Measurements from ENCODE around the gene SCN7A.
"Not testable (repeated sequence)": the region's sequence is repeated elsewhere in the genome, so short reads cannot be mapped to it uniquely, and the experiment has no call there.

The SCN7A gene

DNA sequence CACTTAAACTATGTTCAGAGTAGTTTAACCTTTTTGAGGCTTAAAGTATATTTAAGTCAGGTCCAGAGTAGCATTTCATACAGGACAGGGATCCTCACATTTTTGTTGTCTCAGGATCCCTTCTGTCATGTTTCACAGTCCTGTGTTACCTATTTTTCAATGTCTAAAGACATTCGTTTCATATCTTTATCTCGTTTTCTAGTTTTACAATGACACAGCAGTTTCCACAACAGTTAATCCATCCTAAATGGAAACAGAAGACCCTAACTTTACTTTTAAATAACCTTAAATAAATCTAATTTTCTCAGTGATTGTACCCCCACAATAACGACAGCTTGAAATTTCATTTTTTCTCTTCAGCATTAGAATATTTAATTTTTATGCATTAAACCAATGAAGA lies 101.0 kb downstream of the SCN7A start:
- DNase-seq = no peak

DNA sequence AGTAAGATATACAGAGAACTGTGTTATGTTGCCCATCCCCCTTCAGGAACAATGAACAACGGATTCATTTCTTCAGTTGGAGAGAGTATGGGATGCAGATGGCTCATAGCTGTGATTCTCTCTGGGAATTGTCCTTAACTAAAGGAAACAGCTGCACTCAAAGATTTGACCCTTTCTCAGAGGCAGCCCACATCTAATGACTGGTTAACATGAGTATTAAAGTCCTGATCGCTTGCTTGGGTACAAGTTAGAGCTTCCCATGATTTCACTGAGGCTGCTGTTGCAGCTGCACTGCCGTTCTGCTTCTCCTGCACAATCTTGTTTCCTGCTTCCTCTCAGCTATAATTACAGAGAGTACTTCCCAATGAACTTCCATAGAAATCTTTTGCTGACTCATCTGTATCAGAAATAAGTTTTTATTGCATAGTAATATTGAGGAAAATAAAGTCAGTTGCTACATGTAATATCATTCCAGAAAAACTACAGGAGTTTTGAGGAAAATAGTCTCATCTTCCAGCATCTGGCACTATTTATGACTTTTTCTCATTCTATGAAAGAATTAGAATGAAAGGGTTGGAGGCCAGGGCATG lies 105.5 kb downstream of the SCN7A start:
- DNase-seq = no peak

DNA sequence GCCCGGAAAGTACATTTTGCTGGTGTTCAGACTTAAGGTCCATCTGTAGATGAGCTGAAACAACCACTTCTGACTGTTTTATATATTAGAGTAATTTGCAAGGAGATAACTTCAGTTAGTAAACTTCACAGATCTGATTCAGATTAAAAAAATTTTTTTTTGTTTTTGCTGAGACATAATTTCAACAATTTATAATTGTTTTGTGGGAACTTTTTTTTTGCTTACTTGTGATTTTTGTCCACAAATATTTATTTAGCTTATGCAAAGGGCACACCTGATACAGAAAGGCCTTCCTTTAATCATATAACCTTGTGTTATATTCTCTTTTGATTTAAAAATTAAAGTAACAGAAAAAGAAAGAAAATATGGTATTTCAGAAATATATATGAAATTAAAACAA lies 108.7 kb downstream of the SCN7A start:
- DNase-seq = no peak

DNA sequence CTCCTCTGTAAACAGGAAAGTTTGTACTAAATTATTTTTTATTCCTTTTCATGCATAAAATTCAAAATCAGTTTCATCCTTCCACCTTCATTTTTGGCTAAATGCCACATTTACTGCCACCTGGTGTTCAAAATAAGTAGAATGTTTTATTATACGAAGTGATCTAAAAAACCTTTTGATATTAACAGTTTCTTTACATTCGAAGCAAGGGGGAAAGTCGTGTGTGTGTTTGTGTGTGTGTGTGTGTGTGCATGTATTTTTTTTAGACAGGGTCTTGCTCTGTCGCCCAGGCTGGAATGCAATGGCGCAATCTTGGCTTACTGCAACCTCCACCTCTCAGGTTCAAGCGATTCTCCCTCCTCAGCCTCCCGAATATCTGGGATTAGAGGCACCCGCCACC lies 109.3 kb downstream of the SCN7A start:
- peak; percentile 41 for DNase-seq

DNA sequence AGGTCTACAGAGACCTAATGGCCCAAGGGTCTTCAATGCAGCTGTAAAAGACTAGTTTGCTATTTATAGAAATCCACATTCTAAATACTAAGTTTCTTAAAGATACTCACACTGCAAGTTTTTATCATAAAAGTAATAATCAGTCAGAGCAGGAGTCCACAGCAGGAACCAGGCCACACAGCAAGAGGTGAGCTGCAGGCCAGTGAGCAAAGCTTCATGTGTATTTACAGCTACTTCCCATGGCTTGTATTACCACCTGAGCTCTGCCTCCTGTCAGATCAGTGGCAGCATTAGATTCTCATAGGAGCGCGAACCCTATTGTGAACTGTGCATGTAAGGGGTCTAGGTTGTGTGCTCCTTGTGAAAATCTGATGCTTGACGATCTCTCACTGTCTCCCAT lies 111.6 kb downstream of the SCN7A start:
- DNase-seq = no peak

DNA sequence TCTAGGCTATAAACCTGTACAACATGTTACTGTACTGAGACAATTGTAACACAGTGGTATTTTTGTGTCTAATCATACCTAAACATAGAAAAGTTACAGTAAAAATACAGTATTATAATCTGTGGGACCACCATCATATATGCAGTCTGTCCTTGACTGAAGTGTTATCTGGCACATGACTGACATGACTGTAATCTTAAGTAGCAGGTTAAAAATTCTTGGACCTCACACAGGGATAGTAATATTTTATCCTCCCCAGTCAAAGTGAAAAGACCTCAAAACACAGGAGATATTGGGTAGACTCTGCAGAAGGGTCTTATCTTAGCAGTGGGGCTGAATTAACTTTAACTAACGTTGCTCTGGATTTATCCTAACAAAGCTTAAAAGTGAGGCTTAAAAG lies 113.4 kb downstream of the SCN7A start:
- no peak for DNase-seq

DNA sequence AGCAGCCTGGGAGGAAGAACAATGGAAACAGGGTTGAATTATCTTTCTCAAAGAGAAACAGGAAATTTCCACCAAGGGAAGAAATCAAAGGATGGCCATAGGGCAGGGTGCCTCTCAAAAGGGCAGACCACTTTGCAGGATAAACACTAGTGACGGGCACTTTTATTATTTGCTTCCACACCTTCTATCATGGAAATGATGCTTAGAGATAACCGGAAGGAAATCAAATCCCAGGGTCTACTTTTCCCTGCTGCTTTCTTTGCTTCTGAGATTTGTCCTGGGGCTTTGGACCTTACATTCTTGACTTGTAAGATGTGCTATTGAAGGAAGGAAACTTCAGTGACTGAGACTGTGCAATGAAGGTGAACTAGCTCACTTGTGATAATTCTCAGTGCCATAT lies 117.2 kb downstream of the SCN7A start:
- no peak for DNase-seq

DNA sequence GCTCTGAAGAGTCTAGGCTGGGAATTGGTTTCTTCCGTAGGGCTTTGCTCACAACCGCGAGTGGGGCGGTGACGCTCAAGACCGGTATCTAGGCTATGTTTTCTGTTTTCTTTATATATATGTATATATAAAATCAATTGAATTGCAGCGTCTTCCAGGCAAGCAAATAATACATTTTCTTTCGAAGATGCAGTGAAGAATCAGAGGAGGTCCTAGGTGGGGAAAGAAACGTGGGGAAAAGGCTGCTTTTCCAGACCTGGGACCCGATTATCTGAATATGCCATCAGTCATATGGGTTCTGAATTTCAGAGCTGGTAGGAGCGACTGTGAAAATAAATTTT lies 117.6 kb downstream of the SCN7A start:
- DNase-seq = no peak

DNA sequence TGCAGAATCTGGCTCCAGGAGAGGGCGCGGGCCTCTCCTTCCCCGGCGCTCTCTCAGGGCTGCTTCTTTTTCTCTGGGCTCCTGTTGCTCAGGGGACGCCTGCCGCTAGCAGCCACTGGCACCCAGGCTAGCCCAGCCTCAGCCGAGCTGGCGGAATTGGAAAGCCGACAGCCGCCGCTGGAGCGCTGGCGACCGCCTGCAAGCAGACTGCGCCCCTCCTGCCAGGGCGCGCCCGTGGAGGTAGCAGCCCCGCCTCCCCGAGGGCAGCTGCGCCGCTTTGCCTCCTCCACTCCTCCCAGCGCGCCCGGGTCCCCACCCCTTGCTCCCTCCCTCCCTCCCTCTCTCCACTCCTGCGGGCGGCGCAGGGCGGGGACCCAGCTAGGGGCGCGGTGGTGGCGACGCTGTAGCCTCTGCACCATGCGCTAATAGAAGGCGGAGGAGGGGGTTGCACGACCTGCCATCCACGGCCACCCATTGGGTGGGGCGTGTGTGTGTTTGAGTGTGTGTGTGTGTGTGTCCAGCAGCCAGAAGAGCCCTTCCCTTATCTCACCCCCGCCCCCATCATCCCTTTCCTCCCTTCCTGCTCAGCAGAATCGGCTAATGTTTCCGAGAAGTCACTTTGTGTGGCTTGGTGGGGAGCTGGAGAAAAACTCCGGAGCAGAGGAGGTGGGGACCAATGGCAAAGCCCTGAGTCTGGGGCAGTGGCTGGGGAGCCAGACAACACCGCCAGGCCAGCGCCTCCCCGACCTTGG lies 118.1 kb downstream of the SCN7A start, which contains the start of gene SCN9A:
SCN9A (minus strand) TSS at position 209 of the 752 bp plus-strand sequence. CDS start 64,188 bp downstream, outside the sequence.
- DNase-seq = peak; percentile 90

DNA sequence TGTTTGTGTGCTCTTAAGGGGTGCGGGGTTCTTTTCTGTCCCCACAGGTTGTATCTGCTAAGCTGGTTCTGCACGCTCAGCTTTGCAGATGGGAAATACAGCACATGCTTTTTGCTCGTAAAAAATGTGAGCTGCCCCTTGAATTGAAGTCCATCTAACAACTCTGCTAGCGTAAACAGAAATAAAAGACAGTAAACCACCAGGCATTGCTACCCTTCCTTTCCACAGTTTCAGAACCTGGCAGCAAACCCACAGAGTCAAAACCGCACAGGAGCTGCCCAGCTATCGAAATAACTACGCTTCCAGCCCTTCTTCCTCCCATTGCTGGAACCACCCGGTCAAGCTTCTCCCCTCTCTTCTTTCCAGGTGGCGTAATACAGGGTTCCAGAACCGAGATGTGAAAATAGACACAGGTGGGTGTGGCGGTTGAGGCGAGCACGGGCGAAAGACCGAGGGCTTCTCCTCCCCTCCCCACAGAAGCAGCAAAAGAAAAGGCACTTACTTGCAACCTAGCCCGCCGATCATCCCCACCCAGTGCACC lies 118.8 kb downstream of the SCN7A start:
- peak; percentile 56 for DNase-seq

DNA sequence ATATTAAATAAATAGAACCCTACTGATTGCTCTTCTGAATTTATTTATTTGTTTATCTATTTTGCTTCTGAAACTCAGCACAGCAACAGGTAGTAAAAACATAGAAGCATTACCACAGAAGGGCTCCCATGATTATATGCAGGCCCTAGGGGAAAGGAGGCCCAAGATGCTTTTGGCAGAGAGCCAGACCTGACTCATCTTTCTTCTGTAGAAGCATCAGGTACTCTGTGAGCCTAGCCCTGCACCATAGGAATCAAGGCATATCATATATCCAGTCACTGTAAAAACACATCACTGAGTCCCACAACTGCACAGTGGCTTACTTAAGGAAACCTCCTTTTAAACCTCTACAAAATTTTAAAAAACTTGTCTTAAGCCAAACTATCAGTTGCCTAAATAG lies 120.1 kb downstream of the SCN7A start:
- DNase-seq = peak; percentile 93

DNA sequence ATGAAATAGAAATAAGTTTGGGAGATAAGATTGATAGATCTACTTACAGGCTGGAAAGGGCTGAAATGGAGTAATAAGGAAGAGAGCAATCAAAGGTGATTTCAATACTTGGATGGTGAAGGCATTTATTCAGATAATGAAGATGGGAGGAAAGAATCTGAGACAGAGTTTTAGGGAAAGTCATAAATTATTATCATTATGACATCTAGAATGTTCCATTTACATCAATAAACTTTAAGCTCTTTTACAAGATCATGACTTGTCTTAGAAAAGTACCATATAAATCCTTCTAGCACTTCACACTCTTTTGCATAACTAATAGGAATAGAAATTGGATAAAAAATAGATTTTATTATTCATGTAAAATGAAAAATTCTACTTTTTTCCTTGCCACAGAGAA lies 120.5 kb downstream of the SCN7A start:
- no peak for DNase-seq

DNA sequence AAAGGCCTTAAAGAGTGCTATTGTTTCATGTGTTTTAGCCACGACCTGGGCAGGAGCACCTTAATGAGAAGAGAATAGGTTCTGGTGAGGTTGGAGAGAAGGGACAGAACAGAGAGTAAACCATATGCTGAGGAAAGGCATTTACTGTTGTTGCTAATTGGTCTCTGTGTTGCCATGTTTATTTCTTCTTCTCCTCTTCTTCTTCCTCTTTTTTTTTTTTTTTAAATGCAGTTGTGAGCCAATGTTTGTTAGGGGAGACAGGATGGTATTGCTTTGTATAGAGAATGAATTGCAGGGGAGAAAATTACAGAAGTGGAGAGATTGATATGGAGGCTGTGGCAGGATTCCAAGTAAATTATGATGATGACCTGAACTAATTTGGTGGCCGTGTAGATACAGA lies 120.9 kb downstream of the SCN7A start:
- DNase-seq = no peak

DNA sequence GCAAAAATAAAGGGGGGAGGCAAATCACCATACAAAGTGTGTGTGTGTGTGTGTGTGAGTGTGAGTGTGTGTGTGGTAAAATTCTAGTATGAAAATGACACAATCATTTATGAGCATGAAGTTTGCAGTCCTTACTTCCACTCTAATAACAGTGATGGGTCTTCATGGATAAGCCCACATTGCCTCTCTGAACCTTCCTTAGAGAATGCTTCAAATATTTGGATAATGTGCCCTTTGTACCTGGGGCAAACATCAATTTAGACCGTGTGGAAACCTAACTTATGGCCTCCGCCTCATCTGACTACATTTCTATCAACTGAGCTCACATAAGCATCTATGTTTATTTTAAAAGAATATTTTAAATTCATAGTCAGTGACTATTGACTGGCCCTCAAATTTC lies 122.0 kb downstream of the SCN7A start:
- DNase-seq = peak; percentile 89

DNA sequence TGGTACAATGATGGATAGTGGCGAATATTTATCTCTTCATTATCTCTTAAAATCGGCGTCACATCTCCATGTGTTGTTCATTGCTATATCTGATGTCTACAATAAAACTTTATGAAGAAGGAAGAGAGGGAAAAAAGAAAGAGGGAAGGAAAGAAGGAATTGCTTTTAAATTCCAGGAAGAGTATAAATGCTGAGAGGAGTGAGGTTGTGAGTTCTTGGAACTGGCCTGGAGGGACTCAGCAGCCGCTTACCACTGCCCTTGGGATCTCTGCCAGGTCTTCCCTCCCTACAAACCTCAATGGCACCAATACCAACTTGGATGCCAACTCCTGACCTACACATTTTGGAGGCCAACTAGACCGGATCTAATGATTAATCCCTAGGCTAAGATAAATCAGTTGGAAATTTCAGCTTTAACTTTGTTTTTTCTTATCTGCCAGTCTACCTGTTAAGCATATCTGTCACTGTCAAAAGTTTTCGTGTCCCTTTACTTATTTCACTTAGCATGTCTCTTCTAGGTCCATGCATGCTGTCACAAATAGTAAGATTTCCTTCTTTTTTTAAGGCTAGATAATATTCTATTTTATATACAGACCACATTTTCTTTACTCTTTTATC lies 128.1 kb downstream of the SCN7A start:
- peak; percentile 50 for DNase-seq

DNA sequence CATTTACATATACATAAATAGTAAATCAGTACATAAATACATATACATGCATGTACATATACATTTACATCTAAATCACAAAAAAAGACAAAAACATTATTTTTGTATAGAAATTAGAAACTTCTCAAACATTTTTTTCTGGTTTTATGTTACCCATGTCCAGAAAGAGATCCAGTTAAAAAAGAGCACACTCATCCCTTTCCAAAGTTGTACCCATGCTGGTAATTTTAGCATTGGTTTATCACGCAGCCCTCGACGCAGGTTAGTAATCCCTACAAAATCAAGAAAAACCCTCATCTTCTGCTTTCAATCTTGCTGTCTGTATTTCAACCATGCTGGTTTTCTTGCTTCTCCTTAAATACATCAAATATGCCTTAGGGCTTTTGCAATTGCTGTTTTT lies 128.8 kb downstream of the SCN7A start:
- DNase-seq = no peak

DNA sequence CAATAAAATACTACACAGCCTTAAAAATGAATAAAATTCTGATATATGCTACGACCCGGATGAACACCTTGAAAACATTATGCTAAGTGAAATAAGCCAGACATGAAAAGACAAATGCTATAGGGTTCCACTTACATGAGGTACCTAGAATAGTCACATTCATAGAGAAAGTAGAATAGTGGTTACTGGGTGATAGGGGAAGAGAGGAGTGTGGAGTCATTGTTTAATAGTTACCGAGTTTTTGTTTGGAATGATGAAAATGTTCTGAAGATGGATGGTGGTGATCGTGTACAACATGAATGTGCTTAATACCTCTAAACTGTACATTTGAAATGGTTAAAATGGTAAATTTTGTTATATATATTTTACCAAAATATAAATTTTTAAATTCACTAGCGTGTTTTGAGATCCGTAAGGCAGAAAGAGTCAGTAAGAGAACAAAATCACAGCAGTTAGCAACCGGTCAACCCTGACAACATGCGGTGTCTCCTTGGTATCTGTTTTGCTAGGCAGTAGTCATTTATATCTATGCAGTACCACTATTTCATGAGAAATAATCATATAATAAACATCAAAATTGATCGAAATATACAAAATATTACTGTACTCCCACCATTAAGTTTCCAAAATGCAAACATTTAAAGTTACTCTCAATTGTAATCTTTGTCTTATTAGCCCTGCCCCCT lies 129.4 kb downstream of the SCN7A start:
- no peak for DNase-seq

DNA sequence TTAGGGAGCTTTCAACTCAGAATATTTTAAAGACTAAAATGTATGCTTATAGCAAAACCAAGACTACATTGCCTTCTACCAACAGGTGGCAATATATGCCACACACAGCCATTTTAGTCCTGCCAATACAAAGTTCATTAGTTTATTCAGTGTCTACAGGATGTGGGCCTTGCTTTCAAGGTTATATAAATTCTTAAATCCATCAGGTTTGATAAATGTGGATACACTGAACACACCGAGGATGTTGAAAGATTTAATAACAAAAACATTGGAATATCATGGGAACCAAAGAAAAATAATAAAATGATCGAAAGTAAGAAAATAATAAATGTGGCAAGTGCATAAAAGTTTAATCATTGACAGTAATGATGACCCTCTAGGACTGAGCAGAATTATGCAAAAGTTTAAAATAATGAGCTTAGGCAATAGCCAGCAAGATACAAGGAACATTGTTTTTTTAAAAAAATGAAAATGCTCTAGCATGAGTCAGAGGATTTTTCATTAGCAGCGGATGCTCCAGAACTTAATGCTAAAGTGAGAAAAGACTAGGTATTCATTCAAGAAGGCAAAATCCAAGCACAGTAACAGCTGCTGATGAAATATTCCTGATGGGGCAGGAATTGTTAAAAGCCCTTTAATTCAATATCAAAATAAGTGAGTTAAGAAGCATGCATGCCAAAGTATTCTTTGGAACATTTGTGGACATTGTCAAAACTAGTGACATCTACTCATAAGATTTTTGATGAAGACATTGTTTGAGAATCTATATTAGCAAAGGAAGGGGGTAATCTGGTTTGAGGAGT lies 132.5 kb downstream of the SCN7A start:
- peak; percentile 61 for DNase-seq

DNA sequence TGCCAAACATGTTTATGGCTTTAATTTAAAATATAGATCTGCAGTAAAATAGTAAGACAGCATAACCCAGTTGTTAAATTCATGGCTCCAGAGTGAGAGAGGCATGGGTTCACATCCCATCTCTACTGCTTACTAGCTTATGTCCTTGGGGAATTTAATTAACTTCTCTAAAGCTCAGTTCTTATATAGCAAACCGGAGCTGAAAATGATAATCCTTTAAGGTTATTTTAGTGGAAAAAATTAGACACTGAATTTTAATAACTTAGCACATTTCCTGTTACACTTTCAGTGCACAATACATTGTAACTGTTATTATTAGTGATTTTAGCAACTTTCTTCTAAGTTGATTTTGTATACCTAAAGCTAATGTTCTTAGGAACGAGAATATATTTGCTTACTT lies 133.1 kb downstream of the SCN7A start:
- no peak for DNase-seq

DNA sequence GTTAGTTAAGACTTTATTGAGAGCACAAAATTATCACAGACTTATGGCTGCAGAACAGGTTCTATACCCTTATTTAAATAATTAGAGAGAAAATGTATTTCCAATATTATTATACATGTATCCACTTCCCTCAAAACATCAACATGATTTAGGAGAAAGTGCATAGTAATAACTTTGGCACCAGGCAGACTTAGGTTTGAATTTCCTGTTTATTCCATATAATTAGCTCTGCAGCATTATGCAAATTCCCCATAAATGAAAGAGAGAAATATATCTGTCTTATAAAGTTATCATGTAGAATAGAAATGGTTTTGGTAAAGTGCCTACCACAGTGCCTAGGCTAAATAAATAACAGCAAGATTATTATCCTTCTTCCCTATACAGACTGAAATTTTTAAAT lies 133.6 kb downstream of the SCN7A start:
- no peak for DNase-seq

DNA sequence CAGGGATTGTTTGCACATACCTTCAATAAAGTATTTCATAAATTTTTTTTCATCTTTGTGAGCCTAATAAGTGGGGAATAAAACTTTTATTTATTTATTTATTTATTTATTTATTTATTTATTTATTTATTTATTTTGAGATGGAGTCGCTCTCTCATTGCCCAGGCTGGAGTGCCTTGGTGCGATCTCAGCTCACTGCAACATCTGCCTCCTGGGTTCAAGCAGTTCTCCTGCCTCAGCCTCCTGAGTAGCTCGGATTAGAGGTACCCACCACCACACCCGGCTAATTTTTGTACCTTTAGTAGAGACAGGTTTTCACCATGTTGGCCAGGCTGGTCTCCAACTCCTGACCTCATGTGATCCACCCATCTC lies 136.1 kb downstream of the SCN7A start:
- DNase-seq = not testable (repeated sequence)

DNA sequence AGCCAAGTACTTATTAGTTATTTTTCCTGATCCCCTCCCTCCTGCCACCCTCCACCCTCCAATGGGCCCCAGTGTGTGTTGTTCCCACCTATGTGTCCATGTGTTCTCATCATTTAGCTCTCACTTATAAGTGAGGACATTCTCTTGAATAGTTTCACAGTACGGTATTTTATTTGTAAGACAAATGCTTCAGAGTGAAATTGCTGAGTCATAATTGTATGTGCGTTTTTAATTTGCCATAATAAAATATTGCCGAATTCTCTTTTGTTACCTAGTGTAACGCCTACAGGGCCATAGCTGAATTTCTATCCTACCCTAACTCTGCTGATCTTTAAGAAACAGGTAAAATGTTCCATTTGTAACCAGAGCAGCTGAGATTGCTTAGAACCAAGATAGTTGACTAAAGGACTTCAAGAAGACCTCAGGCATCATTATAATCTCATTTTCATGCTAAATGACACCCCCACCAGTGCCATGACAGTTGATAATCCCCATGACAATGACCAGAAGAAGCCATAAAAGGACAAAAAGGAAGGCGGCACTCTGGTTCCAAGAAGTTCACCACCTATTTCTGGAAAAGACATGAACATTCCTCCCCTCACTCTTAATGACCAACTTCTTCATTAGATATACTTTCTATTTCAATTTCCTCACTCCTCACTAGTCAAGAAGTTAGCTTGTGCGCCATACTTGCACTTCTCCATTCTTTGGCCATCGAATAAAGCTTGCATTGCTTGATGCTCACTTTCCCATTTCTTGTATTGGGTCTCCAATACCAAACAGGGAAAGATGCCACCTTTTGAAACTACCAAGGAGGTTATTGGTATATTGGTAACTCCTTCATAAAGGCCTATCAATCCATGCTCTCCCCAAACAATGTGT lies 136.7 kb downstream of the SCN7A start:
- DNase-seq = no peak

Measured in EL (cell line).